Activated naive CD8-positive, alpha-beta T cell treated with anti-CD3 and anti-CD28 coated beads, Interleukin-2, amount 50 U/mL, for 24 hours (primary cell): ENCODE results near the gene EVPLL.
"Not testable (repeated sequence)": the region's sequence is repeated elsewhere in the genome, so short reads cannot be mapped to it uniquely, and the experiment has no call there.

Experiments
- ATAC-seq: fragments of 150-1000 bp; cut with Tn5 transposase; one replicate; pipeline ENCODE4 v1.10.0; 2021
- DNase-seq: peaks from one replicate; pipeline ENCODE4 v3.0.0; 2021
- H3K27ac Mint-ChIP-seq: one replicate; pipeline ENCODE4 v1.8.0; 2021; ENCODE audit warnings: mild to moderate bottlenecking, mixed read lengths
- H3K27me3 Mint-ChIP-seq: one replicate; pipeline ENCODE4 v1.8.0; 2021; ENCODE audit warnings: mixed read lengths
- H3K36me3 Mint-ChIP-seq: one replicate; pipeline ENCODE4 v1.8.0; 2021; ENCODE audit warnings: low read depth, mixed read lengths
- H3K4me1 Mint-ChIP-seq: one replicate; pipeline ENCODE4 v1.8.0; 2021; ENCODE audit warnings: mixed read lengths
- H3K4me3 Mint-ChIP-seq: one replicate; pipeline ENCODE4 v1.8.0; 2021; ENCODE audit warnings: mild to moderate bottlenecking, moderate library complexity, mixed read lengths
- H3K9me3 Mint-ChIP-seq: one replicate; pipeline ENCODE4 v1.8.0; 2021; ENCODE audit warnings: mixed read lengths

The EVPLL gene

DNA sequence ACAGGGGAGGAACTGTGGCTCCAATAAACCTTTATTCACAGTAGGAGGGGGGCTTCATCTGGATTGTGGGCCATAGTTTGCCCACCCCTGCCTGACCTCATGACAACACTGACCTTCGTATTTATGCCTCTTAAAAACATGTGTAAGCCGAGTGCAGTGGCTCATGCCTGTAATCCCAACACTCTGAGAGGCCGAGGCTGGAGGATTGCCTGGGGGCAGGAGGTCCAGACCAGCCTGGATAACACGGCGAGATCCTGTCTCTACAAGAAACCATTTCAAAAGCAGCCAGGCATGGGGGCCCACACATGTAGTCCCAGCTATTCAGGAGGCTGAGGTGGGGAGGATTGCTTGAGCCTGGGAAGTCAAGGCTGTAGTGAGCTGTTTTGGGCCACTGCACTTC, 10.0 kb downstream of the EVPLL start:
- H3K27ac Mint-ChIP-seq, H3K9me3 Mint-ChIP-seq, H3K4me3 Mint-ChIP-seq, ATAC-seq, H3K4me1 Mint-ChIP-seq, DNase-seq, H3K27me3 Mint-ChIP-seq, H3K36me3 Mint-ChIP-seq: not testable (repeated sequence)

DNA sequence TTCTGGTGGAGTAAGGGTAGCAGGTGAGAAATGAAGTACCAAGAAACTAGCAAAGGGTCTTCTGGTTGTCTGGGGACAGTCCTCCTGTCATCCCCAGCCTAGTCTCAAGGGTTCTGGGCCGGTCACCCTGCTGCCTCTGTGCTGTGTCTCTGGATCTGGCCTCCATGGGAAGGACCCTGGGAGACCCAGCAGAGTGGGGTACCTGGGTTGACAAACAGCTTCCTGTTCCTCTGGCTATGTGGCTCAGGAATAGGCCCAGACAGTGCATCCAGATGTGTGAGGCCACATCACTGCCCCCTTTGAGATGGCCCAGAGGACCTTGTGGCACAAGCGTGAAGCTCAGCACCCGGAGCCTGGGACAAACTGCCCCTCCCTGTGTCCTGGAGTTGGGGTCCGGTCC, 10.7 kb downstream of the EVPLL start:
- not testable (repeated sequence) for H3K4me3 Mint-ChIP-seq, H3K27ac Mint-ChIP-seq, ATAC-seq, H3K9me3 Mint-ChIP-seq, H3K4me1 Mint-ChIP-seq, H3K27me3 Mint-ChIP-seq, DNase-seq, H3K36me3 Mint-ChIP-seq

DNA sequence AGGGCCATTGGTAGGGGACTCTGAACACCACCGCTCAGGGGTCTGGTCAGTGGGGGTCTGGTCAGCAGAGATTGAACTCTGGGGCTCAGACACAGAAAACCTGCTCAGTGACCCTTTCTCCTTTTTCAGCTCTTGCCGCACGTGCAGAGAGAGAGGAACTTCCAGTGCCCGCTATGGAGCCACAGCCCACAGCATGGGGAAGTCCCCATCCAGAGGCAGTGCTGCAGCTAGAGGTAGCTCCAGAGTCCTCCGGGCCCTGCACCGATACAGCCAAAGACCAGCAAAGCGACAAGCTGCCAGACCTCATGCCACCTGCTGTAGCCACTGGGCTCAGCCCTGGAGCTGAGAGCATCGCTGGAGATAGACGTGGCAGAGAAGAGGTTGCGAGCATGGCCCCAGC, 11.2 kb downstream of the EVPLL start:
- H3K27me3 Mint-ChIP-seq, H3K27ac Mint-ChIP-seq, H3K4me3 Mint-ChIP-seq, H3K36me3 Mint-ChIP-seq, H3K4me1 Mint-ChIP-seq, H3K9me3 Mint-ChIP-seq, DNase-seq: not testable (repeated sequence)
- peak; percentile 70 for ATAC-seq

DNA sequence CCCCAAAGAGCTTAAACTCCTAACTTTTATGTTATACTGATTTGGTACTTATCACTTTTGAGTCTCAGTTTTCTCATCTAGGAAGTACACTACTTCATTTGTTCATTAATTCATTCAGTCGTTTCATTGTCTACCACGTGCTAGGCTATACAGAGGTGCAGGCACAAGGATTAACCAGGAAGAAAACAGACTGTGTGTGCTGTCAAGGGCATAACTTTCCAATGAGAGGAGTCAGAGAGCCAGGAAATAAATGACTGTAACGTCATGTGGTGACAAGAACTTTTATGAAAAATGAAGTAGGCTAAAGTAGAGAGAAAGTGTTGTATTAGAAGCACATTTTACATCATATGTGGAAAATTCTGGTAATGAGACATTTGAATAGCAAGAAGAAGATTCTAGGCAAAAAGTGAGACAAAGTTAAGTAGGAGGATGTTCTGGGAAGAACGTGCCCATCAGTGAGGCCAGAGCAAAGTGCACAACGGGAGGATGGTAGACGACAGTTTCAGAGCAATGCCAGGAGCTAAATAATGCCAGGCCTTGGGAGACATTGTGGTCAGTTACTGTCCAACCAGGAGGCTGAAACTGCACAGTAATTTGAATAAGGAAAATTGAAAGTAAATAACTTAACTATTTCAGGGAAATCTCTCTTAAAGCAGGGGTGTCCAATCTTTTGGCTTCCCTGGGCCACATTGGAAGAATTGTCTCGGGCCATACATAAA, 24.5 kb downstream of the EVPLL start:
- not testable (repeated sequence) for H3K9me3 Mint-ChIP-seq, H3K36me3 Mint-ChIP-seq, H3K27ac Mint-ChIP-seq, H3K4me3 Mint-ChIP-seq, H3K4me1 Mint-ChIP-seq, DNase-seq, ATAC-seq, H3K27me3 Mint-ChIP-seq

DNA sequence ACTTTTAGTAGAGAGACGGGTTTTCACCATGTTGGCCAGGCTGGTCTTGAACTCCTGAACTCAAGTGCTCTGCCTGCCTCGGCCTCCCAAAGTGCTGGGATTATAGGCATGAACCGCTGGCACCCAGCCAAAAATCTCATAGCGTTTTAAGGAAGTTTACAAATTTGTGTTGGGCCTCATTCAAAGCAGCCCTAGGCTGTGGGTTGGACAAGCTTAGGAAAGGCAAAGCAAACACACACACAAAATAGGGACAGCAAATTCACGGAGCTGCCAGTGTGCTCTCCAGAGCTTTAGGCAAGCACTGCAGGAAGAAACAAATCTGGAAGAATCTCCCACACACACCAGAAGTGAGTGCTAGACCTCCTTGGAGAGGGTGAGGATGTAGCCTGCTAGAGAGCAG, 25.6 kb downstream of the EVPLL start:
- not testable (repeated sequence) for H3K4me3 Mint-ChIP-seq, H3K9me3 Mint-ChIP-seq, H3K4me1 Mint-ChIP-seq, H3K27ac Mint-ChIP-seq, H3K27me3 Mint-ChIP-seq, H3K36me3 Mint-ChIP-seq, DNase-seq, ATAC-seq

DNA sequence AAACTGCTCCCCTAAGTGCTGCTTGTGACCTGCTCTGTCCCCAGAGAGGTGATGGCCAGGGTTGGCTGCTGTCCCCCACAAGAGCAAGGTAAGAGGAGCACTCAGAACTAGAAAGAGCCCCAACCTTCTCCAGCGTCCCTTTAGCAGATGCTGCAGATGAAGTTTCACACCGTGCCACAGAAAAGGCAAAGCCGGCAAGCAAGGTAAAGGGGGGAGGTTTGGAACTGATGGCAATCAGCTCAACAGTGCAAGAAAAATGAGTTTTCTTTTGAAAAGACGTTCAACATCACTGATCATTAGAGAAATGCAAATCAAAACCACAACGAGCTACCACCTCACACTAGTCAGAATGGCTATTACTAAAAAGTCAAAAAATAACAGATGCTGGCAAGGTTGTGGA, 26.0 kb downstream of the EVPLL start:
- H3K36me3 Mint-ChIP-seq, H3K9me3 Mint-ChIP-seq, H3K27ac Mint-ChIP-seq, H3K4me1 Mint-ChIP-seq, DNase-seq, H3K4me3 Mint-ChIP-seq, ATAC-seq, H3K27me3 Mint-ChIP-seq: not testable (repeated sequence)

DNA sequence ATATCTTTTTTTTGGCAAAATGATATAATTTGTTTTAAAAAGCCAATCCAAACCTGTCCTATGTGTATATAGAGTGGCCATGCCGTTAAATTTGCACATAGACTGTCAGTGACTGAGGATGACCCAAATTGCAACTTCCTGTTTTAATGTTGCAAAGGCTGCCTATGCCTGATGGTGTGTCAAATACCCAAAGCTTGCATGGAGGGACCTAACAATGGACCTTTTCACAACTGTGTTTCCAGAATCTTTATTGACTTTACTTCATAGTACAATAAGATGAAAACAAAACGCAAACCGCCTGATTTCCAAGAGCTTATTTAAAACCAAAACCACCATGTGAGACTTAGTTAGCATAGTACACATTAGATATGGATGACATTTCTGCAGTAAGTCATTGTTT, 31.3 kb downstream of the EVPLL start:
- H3K4me3 Mint-ChIP-seq, DNase-seq, H3K9me3 Mint-ChIP-seq, H3K27ac Mint-ChIP-seq, ATAC-seq, H3K36me3 Mint-ChIP-seq, H3K27me3 Mint-ChIP-seq: not testable (repeated sequence)
- H3K4me1 Mint-ChIP-seq = peaks cover 20% of the 10 kb centered on the region

DNA sequence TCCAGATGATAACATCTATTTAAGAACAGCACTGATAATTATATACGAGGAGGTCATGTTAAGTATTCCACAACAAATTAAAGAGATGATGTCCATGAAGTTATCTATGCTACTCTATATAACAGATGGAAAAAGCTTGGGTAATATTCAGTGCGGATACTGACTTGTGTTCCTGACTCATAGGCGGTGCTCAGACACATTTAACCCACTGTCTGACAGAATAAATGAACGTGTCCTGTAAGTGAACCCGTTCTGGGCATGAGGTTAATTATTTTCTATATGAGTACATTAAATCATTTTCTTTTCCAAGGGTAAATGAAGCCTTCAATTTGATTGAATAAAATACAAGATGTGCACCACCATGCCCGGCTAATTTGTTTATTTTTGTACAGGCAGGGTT, 31.7 kb downstream of the EVPLL start:
- not testable (repeated sequence) for H3K4me3 Mint-ChIP-seq, H3K27ac Mint-ChIP-seq, ATAC-seq

DNA sequence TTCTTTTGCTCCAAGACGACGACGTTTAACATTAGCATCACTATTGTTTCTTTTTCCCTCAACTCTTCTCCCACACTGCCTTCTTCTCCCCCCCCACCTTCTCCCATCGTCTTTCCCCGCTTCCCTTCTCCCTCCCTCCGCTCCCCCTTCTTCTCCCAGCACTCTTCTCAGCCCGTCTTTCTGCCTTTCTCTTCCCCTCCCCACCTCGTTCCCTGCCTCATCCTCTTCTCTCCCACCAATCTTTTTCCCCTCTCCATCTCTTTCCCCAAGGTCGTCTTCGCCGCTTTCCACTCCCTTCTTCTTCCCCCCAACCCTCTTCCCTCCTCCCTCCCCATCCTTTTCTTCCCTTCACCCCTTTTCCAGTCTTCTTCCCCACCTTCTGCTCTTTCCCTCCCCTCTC, 33.2 kb downstream of the EVPLL start:
- not testable (repeated sequence) for H3K36me3 Mint-ChIP-seq, H3K9me3 Mint-ChIP-seq, DNase-seq, ATAC-seq, H3K27me3 Mint-ChIP-seq
- Mint-ChIP-seq H3K4me1 (peaks cover 20% of the 10 kb centered on the region), H3K27ac (peak overlapping the region; percentile 64), H3K4me3 (peak overlapping the region; percentile 95)

More for the DNA sequence above, 31.7 kb downstream of the EVPLL start:
- DNase-seq, H3K27me3 Mint-ChIP-seq, H3K9me3 Mint-ChIP-seq, H3K36me3 Mint-ChIP-seq: not testable (repeated sequence)
- peaks cover 20% of the 10 kb centered on the region for H3K4me1 Mint-ChIP-seq

DNA sequence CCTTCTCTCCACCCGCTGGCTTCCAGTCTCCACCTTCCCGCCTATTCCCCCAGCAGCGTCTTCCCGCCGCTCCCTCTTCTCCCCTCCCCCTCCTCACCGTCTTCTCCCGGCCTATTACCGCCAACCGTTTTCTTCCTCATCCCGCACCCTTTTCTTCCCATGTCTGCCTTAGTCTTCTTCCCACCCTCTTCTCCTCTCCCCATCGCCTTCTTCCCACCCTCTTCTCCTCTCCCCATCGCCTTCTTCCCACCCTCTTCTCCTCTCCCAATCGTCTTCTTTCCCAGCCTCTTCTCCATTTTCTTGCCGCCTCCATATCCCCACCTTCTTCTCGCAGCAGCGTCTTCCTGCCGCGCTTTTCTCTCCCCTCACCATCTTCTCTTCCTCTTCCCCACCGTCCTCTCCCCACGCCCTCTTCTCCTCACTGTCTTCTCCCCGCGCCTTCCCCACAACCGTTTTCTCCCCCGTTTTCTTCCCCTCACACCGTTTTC, 33.8 kb downstream of the EVPLL start:
- H3K9me3 Mint-ChIP-seq, H3K27me3 Mint-ChIP-seq, H3K36me3 Mint-ChIP-seq: not testable (repeated sequence)
- Mint-ChIP-seq H3K4me1 (peaks cover 20% of the 10 kb centered on the region), H3K27ac (peak overlapping the region; percentile 92), H3K4me3 (peak overlapping the region; percentile 95)
- peak; percentile 22 for ATAC-seq
- peak; percentile 19 for DNase-seq

DNA sequence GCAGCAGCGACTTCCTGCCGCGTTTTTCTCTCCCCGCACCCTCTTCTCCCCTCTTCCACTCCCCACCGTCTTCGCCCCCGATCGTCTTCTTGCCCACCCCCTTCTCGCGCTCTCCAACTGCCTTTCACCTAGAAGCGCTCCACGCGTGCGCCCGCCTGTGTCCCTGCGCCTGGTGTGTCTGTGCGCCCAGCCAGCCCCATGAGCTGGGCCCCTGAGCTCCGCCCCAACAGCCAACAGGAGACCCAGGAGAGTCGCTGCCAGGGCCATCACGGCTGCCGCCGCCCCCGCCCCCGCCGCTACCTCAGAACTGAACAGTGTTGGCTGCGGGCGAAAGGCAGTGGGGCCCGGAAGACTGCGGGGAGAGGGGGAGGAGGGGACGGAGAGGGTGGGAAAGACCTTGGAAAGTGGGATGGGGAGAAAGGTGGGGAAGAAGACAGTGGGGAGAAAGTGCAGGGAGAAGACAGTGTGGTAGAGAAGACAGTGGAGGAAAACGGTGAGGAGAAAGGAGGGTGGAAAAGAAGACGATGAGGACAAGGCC, 34.5 kb downstream of the EVPLL start:
- not testable (repeated sequence) for H3K36me3 Mint-ChIP-seq, H3K4me3 Mint-ChIP-seq, H3K9me3 Mint-ChIP-seq, DNase-seq, H3K27me3 Mint-ChIP-seq, H3K27ac Mint-ChIP-seq
- ATAC-seq = peak; percentile 100
- peaks cover 20% of the 10 kb centered on the region for H3K4me1 Mint-ChIP-seq

DNA sequence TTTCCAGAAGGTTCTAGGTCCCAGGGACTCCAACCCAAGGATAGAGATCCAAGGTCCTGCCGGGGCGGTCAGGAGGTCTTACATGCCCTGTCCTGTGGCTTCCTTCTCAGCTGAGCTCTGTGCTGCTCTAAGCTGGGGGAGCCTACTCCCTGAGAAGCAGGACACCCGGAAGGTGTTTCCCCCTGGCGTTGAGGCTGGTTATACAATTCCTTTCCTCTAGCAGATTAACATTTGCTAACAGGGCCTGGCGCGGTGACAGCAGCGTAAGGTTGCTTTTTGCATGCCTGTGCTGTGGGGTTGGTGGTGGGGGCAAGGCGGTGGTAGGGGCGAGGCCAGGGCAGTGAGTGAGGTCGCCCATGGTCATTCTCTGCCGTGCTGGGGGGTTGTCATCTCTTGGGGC, 43.9 kb downstream of the EVPLL start:
- H3K27ac Mint-ChIP-seq, H3K4me1 Mint-ChIP-seq, ATAC-seq, DNase-seq, H3K4me3 Mint-ChIP-seq, H3K27me3 Mint-ChIP-seq, H3K9me3 Mint-ChIP-seq, H3K36me3 Mint-ChIP-seq: not testable (repeated sequence)

DNA sequence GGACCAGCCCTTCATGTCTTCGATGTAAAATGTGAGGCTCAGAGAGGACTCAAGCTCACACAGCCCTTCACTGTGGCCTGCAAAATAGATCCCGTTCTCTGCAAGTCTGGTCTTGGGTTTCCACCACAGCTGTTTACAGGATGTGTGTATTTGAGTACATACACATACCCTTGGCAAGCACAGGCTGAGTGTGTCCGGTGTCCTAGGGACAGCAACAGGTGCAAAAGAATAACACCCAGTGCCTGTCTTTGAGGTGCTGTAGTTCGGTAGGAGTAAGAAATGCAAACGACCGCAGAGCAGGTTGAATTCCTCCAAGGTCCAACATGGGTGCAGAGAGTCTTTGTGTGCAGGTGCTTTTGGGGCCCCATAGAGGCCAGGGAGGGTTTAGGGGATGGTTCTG, 44.9 kb downstream of the EVPLL start:
- H3K4me1 Mint-ChIP-seq, H3K4me3 Mint-ChIP-seq, ATAC-seq, H3K36me3 Mint-ChIP-seq, DNase-seq, H3K27ac Mint-ChIP-seq, H3K27me3 Mint-ChIP-seq, H3K9me3 Mint-ChIP-seq: not testable (repeated sequence)

DNA sequence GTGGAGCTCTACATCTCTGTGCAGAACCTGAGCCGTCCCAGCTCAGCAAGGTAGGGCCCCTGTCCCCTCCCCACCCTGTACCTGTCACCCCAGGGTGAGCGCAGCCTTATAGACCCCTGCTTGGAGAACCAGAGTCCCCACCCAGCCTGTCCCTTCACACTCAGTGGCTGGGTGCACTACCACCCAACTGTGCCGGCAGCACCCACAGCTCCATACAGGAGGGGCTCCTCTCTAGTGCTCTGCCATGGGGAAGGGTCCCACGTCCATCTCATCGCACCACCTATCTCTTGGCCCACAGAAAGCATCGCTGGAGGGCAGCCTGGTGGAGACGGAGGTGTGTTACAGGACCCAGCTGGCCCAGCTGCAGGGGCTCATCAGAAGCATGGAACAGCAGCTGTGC, 45.4 kb downstream of the EVPLL start:
- ATAC-seq, H3K27ac Mint-ChIP-seq, DNase-seq, H3K4me3 Mint-ChIP-seq, H3K36me3 Mint-ChIP-seq, H3K9me3 Mint-ChIP-seq, H3K4me1 Mint-ChIP-seq, H3K27me3 Mint-ChIP-seq: not testable (repeated sequence)

DNA sequence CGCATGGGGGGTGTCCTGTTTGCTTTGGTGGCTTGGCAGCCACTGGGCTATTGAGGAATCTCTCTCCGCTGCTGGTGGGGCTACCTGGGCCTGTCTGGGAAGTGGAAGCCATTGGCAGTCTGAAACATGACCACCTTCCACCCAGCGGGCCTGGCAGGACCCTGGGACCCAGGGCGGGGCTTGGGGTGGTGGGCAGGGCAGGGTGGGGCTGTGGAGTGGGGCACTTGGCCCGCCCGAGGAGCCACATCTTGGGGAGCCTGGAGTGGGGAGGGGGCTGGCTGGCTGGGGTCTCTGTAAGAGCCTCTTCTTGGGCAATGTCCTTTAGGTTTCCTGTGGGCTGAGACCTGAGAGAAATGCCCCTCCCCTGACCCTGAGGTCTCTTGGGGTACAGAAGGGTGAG, 48.0 kb downstream of the EVPLL start:
- not testable (repeated sequence) for DNase-seq, ATAC-seq, H3K4me1 Mint-ChIP-seq, H3K27ac Mint-ChIP-seq, H3K4me3 Mint-ChIP-seq, H3K9me3 Mint-ChIP-seq, H3K36me3 Mint-ChIP-seq, H3K27me3 Mint-ChIP-seq

DNA sequence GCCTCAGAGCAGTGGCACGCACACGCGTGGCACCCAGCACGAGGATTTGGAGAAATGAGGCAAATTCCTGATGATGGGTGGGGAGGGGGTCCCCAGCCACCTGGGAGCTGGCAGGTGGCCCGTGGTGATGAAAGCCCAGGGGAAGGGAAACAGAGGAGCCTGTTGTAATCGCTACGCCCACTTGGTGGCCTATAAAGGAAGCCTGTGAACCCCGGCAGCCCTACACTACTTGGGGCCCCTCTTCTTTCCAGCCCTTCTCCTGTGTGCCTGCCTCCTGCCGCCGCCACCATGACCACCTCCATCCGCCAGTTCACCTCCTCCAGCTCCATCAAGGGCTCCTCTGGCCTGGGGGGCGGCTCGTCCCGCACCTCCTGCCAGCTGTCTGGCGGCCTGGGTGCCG, 49.1 kb downstream of the EVPLL start:
- not testable (repeated sequence) for DNase-seq, H3K27ac Mint-ChIP-seq, H3K4me1 Mint-ChIP-seq, H3K27me3 Mint-ChIP-seq, H3K9me3 Mint-ChIP-seq, ATAC-seq, H3K36me3 Mint-ChIP-seq, H3K4me3 Mint-ChIP-seq
